HG02938 (cell line): ENCODE results near the gene SMG6.
"Not testable (repeated sequence)": the region's sequence is repeated elsewhere in the genome, so short reads cannot be mapped to it uniquely, and the experiment has no call there.

Experiments used
- ATAC-seq: cut with Tn5 transposase; IDR thresholded peaks from one replicate; pipeline ENCODE4 v1.9.1; 2021; ENCODE audit warnings: mild to moderate bottlenecking, moderate library complexity; ENCODE audit not compliant: unreplicated experiment

SMG6 gene

GRCh38 chr17:2181206-2181896 is 122.2 kb downstream of the SMG6 start:
- no peak for ATAC-seq

- ATAC-seq = no peak
Measured at GRCh38 chr17:2180768-2181167, 122.8 kb downstream of the SMG6 start.

- ATAC-seq = no peak
Measured at GRCh38 chr17:2179615-2180295, 123.8 kb downstream of the SMG6 start.

GRCh38 chr17:2178798-2179501 is 124.6 kb downstream of the SMG6 start:
- no peak for ATAC-seq

- ATAC-seq = no peak
Measured at GRCh38 chr17:2177235-2177811, 126.3 kb downstream of the SMG6 start.

- no peak for ATAC-seq
Measured at GRCh38 chr17:2176499-2177169, 127.0 kb downstream of the SMG6 start.

GRCh38 chr17:2175294-2175628 is 128.3 kb downstream of the SMG6 start:
- no peak for ATAC-seq

- ATAC-seq = no peak
Measured at GRCh38 chr17:2174468-2175293, 128.9 kb downstream of the SMG6 start.

GRCh38 chr17:2174014-2174413 is 129.6 kb downstream of the SMG6 start:
- no peak for ATAC-seq

GRCh38 chr17:2172999-2173398 is 130.6 kb downstream of the SMG6 start:
- ATAC-seq = no peak

- ATAC-seq = no peak
Measured at GRCh38 chr17:2172077-2172851, 131.3 kb downstream of the SMG6 start.

GRCh38 chr17:2171702-2172076 is 131.9 kb downstream of the SMG6 start:
- no peak for ATAC-seq

GRCh38 chr17:2170023-2170422 is 133.6 kb downstream of the SMG6 start:
- no peak for ATAC-seq

GRCh38 chr17:2165723-2166122 is 137.9 kb downstream of the SMG6 start:
- ATAC-seq = not testable (repeated sequence)

GRCh38 chr17:2158396-2158780 is 145.2 kb downstream of the SMG6 start:
- no peak for ATAC-seq

- no peak for ATAC-seq
Measured at GRCh38 chr17:2157675-2158395, 145.8 kb downstream of the SMG6 start.

- ATAC-seq = no peak
Measured at GRCh38 chr17:2157081-2157480, 146.5 kb downstream of the SMG6 start.

GRCh38 chr17:2156666-2157065 is 146.9 kb downstream of the SMG6 start:
- ATAC-seq = no peak

- ATAC-seq = no peak
Measured at GRCh38 chr17:2155573-2155972, 148.0 kb downstream of the SMG6 start.
